Astrocyte of the cerebellum (primary cell): ENCODE results near the gene ZNF579.

ENCODE experiments used
- DNase-seq: peaks from one replicate; pipeline ENCODE4 v3.0.0-alpha.2; 2011; ENCODE audit warnings: low read depth
- H3K4me3 ChIP-seq: 2 replicates; pipeline ENCODE4 v1.5.1; 2011; ENCODE audit warnings: mild to moderate bottlenecking, low read depth, low read length, moderate library complexity
- in situ Hi-C: cut with HindIII; loops from 2 replicates; pipeline ENCODE4 v1.10.0; 2017; ENCODE audit warnings: low sequenced_read_pairs
- TF ChIP-seq, protein P1 (sequence below): IDR thresholded peaks from 2 replicates; pipeline ENCODE4 v1.5.1; 2012; ENCODE audit warnings: low read length, low read depth, moderate library complexity, mild to moderate bottlenecking; ENCODE audit errors: missing control alignments

ZNF579 gene

DNA sequence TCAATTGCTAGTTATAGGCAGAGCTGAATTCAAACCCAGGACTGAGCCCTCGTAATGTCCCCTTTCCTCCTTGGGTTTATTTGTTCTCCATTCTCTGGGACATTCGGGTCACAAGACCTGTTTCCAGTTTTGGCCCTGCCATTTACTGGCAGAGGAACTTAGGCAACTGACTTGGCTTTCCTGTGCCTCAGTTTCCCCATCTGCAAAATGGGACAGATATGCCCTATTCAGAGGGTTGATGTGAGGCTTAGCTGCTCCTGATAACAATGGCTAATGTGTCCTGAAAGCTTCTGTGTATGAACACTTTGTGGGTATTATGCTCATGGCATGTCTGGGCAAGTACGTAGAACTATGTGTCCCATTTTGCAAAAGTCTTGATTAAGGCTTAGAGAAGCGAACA lies 20.4 kb upstream of the ZNF579 start:
- DNase-seq: no peak
- peak overlapping the region; percentile 80 for H3K4me3 ChIP-seq
- TF ChIP-seq, protein P1, sequence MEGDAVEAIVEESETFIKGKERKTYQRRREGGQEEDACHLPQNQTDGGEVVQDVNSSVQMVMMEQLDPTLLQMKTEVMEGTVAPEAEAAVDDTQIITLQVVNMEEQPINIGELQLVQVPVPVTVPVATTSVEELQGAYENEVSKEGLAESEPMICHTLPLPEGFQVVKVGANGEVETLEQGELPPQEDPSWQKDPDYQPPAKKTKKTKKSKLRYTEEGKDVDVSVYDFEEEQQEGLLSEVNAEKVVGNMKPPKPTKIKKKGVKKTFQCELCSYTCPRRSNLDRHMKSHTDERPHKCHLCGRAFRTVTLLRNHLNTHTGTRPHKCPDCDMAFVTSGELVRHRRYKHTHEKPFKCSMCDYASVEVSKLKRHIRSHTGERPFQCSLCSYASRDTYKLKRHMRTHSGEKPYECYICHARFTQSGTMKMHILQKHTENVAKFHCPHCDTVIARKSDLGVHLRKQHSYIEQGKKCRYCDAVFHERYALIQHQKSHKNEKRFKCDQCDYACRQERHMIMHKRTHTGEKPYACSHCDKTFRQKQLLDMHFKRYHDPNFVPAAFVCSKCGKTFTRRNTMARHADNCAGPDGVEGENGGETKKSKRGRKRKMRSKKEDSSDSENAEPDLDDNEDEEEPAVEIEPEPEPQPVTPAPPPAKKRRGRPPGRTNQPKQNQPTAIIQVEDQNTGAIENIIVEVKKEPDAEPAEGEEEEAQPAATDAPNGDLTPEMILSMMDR: no peak
- in situ Hi-C loops: loop anchor here (10.0 to 25.0 kb wide), 2 partner anchors 246 to 1139 kb away; partner anchors contain the start of genes CDC42EP5, COX6B2 and LENG9

DNA sequence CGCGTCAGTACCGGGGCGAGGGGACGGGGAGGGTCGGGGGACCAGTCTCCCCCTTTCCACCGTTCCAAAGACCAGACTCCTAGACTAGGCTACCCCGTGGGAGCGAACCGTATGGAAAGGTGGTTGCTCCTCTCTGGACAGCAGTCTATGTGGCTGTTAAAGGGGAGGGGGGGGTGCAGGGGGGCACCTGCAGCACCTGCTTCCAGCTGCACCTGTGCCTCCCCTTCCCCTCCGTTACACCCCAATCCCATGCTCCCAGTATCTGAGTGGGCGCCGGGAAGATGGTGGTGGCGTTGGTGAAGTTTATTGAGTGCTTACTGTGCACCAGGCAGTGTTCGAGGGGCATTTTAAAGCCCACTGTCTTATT lies 20.0 kb upstream of the ZNF579 start:
- DNase-seq: no peak
- peak overlapping the region; percentile 80 for H3K4me3 ChIP-seq
- in situ Hi-C loops: loop anchor here (10.0 to 25.0 kb wide), 2 partner anchors 246 to 1138 kb away; partner anchors contain the start of genes CDC42EP5, COX6B2 and LENG9
- TF ChIP-seq, protein P1: no peak

DNA sequence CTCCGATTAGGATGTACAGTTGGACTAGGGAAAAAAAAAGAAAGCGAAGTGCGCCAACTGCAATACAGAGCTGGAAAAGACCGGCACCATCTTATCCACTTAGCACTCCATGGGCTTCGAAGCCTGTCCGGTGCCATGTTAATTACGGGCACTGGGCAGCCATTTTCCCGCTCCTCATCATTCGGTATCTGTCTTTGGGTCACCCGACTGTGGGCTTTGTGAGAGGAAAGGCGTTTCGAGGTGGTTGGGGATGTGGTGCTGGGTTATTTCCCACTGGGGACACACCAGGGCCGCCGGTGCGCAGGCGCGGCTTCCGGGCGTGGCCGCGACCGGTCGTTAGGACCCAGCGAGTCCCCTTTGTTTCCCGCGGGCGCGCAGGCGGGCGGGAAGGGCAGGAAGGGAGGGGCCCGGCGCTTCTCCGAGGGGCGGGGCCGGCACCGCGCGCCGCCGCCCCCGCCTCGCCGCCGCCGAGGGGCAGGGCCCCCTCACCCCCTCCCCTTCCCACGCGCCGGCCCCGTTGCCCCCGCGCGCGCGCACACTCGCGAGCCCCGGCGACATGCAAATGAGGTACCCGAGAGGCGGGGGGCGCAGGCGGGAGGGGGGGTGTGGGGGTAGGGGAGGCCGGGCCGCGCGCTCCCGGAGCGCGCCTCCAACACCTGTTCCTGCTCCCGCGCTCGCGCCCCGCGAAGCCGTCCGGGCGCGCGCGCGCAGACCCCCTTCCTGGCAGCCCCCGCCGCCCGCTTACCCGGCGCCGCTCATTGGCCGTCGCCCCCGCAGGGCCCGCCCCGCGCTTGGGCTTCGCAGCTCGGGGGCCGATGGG lies 19.4 kb upstream of the ZNF579 start, which contains the start of gene ZNF524:
Gene ZNF524 (plus strand): TSS at position 447 of the 820 bp plus-strand sequence. CDS start 1,825 bp downstream, outside the sequence.
- H3K4me3 ChIP-seq: peak within 1 kb of the TSS; percentile 80
- DNase-seq: peak; percentile 69
- TF ChIP-seq, protein P1: no peak
- in situ Hi-C loops: loop anchor here (10.0 to 25.0 kb wide), 2 partner anchors 245 to 1138 kb away; partner anchors contain the start of genes CDC42EP5, COX6B2 and LENG9

DNA sequence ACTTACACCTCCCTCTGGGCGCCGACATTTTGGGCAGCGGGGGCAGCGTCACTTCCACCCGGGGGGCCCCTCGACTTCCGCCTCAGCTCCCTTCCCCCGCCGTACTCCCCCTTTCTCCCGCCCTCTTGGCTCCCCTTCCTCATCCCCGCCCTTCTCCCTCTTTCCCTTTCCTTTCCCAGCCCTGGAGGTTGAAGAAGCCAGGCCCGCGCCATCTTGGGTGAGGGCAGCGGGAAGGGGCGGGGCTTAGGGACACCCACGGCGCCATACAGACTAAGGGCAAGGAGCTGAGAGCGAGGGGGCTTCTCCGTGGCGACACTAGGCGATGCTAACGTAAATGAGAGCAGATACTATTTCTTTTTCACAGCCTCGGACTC lies 18.8 kb upstream of the ZNF579 start, which contains the start of gene FIZ1:
Gene FIZ1 (minus strand): TSS at position 50 of the 374 bp plus-strand sequence. CDS start 1,652 bp downstream, outside the sequence.
- peak; percentile 98 for DNase-seq
- TF ChIP-seq, protein P1: no peak
- in situ Hi-C loops: no loop called here
- H3K4me3 ChIP-seq: peak within 1 kb of the TSS; percentile 80

DNA sequence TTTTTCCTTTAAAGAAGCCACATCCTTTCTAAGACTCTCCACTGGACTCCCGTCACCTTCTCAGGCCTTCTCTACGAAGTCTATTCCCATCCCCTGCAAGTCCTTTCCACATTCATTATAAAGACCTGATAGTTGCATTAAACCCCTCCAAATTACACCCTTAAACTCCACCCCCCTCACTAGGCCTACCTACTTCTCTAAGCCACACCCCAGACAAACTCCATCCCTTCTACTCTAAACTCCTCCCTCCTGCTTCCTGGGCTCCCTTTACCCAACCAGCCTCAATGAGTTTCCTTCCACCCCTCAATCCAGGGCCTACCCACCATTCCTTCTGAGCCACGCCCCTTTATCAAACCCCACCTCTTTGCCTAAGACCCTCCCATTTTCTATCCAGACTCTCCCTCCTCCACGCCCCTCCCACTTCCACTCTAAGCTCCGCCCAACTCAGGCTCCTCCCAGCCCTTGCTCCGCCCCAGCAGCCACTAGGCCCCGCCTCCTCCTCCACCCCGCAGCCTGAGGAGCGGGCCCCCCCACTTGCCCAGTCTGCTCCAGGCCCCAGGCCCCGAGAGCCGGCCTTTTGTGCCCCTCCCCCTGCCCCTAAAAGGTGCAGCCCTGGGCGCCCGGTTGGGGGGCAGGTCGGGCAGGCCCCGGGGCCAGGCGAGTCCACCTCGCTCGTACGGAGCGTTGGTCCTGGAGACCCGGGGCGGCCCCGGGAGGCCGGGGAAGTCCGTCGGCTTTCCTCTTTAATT lies 18.2 kb upstream of the ZNF579 start:
- TF ChIP-seq, protein P1: no peak

DNA sequence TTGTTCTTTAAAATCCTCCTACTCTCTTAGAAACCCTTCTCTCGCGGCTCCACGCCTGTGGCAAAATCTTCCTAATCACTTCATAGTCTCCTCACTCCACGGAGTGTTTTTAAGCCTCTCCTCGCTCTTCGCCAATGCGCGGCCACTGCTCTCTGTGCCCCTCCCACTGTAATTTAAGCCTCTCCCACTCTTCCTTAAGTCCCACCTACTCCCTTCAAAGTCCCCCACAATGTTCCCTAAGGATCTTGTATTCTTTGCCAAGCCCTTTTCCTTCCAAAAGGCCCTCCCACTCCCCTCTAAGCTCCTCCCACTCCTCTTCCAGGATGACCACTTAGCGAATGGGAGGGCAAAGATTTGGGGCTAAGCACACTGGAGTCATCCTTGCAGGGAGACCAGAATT lies 17.4 kb upstream of the ZNF579 start:
- TF ChIP-seq, protein P1: no peak
- in situ Hi-C loops: no loop called here
- H3K4me3 ChIP-seq: no peak overlapping the region
- no peak for DNase-seq

More for the DNA sequence above, 18.2 kb upstream of the ZNF579 start:
- H3K4me3 ChIP-seq: peak overlapping the region; percentile 80
- peak; percentile 91 for DNase-seq
- in situ Hi-C loops: no loop called here
